ENCODE results near the gene EFNA1. TPM values are rescaled to one million over a fixed set of nuclear protein-coding genes. Genes with fewer than 3 reads are reported as not detected.

EFNA1 gene
- total and polyA plus RNA-seq, 2 of the 13 experiments (the other 11 are each of a cell fraction or from before 2014, with no cell fraction given) = 81.8 to 874 TPM

DNA sequence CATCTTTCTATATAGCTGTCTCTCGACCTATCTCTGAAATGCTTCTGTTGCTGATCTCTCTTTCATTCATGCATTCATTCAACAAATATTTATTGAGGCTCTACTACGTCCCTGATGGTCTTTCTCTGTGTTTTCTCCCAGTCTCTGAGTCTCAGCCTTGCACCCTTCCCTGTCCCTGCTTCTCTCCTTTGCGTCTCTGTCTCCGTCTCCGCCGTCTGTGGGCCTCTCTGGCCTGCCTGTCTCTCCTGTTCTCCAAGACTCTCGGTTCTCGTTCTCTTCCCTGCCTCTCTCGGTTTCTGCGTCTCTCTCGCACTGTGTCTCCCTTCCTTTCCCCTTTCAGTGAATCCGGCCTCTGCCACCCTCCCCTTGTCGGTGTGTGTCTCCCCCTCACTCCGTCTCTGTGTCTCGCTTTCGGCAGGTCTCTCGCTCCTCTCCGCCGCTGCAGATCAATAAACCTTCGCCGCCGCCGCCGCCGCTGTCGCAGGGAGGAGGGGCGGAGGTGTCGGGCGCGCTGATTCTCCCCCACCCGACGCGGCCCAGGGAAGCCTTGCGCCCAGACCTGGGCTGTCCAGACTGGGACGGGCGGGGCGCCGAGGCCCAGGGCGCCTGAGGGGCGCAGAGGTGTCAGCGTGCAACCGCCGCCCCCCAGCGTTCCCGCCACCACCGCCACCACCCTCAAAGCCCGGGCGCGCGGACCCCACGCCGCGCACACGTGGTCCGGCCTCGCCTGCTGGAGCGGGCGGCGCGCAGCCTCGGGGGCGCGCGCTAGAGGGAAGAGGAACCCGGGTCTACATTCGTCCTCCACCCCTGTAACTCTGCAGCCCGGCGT is 46.0 kb upstream of the EFNA1 start (continued):
- TF ChIP-seq, protein P1, sequence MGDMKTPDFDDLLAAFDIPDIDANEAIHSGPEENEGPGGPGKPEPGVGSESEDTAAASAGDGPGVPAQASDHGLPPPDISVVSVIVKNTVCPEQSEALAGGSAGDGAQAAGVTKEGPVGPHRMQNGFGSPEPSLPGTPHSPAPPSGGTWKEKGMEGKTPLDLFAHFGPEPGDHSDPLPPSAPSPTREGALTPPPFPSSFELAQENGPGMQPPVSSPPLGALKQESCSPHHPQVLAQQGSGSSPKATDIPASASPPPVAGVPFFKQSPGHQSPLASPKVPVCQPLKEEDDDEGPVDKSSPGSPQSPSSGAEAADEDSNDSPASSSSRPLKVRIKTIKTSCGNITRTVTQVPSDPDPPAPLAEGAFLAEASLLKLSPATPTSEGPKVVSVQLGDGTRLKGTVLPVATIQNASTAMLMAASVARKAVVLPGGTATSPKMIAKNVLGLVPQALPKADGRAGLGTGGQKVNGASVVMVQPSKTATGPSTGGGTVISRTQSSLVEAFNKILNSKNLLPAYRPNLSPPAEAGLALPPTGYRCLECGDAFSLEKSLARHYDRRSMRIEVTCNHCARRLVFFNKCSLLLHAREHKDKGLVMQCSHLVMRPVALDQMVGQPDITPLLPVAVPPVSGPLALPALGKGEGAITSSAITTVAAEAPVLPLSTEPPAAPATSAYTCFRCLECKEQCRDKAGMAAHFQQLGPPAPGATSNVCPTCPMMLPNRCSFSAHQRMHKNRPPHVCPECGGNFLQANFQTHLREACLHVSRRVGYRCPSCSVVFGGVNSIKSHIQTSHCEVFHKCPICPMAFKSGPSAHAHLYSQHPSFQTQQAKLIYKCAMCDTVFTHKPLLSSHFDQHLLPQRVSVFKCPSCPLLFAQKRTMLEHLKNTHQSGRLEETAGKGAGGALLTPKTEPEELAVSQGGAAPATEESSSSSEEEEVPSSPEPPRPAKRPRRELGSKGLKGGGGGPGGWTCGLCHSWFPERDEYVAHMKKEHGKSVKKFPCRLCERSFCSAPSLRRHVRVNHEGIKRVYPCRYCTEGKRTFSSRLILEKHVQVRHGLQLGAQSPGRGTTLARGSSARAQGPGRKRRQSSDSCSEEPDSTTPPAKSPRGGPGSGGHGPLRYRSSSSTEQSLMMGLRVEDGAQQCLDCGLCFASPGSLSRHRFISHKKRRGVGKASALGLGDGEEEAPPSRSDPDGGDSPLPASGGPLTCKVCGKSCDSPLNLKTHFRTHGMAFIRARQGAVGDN (CRISPR knock-in tag; IDR thresholded peaks at IDR 0.05) = peak; percentile 83
- TF ChIP-seq ZNF446 (CRISPR knock-in tag; IDR thresholded peaks at IDR 0.05) (peak; percentile 34; the same call in 1 of the 2 replicates), DNMT1 (CRISPR knock-in tag; IDR thresholded peaks at IDR 0.05) (no peak), ZNF672 (CRISPR knock-in tag; IDR thresholded peaks at IDR 0.05) (no peak), TBX3 (IDR thresholded peaks at IDR 0.05; ENCODE audit: borderline replicate concordance) (no peak), ZNF136 (CRISPR knock-in tag; IDR thresholded peaks at IDR 0.05; ENCODE audit: low read depth) (no peak), ZNF761 (CRISPR knock-in tag; conservative IDR thresholded peaks at IDR 0.05) (0 out of 2 replicates have a peak, but pooled peaks have one; percentile 36), ZKSCAN1 (IDR thresholded peaks at IDR 0.05; ENCODE audit: low read length) (no peak), IKZF1 (IDR thresholded peaks at IDR 0.05) (no peak), ZNF24 (IDR thresholded peaks at IDR 0.05) (no peak), WIZ (CRISPR knock-in tag; IDR thresholded peaks at IDR 0.05) (no peak), GATA4 (IDR thresholded peaks at IDR 0.05; ENCODE audit: borderline replicate concordance, low read depth) (no peak), EP300 (IDR thresholded peaks at IDR 0.05; ENCODE audit: low read depth in 2 of 2, low read length in 2 of 2) (no peak), EP300 (CRISPR knock-in tag; IDR thresholded peaks at IDR 0.05; ENCODE audit: borderline replicate concordance) (no peak), HOXA9 (CRISPR knock-in tag; IDR thresholded peaks at IDR 0.05; ENCODE audit: borderline replicate concordance) (no peak)
- TF ChIP-seq, protein P2, sequence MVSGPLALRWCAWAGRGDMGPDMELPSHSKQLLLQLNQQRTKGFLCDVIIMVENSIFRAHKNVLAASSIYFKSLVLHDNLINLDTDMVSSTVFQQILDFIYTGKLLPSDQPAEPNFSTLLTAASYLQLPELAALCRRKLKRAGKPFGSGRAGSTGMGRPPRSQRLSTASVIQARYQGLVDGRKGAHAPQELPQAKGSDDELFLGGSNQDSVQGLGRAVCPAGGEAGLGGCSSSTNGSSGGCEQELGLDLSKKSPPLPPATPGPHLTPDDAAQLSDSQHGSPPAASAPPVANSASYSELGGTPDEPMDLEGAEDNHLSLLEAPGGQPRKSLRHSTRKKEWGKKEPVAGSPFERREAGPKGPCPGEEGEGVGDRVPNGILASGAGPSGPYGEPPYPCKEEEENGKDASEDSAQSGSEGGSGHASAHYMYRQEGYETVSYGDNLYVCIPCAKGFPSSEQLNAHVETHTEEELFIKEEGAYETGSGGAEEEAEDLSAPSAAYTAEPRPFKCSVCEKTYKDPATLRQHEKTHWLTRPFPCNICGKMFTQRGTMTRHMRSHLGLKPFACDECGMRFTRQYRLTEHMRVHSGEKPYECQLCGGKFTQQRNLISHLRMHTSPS (CRISPR knock-in tag; IDR thresholded peaks at IDR 0.05; ENCODE audit: low read depth) = no peak
- TF ChIP-seq, protein P3, sequence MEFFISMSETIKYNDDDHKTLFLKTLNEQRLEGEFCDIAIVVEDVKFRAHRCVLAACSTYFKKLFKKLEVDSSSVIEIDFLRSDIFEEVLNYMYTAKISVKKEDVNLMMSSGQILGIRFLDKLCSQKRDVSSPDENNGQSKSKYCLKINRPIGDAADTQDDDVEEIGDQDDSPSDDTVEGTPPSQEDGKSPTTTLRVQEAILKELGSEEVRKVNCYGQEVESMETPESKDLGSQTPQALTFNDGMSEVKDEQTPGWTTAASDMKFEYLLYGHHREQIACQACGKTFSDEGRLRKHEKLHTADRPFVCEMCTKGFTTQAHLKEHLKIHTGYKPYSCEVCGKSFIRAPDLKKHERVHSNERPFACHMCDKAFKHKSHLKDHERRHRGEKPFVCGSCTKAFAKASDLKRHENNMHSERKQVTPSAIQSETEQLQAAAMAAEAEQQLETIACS (CRISPR knock-in tag; IDR thresholded peaks at IDR 0.05) = peak; percentile 78
- TF ChIP-seq, protein P4, sequence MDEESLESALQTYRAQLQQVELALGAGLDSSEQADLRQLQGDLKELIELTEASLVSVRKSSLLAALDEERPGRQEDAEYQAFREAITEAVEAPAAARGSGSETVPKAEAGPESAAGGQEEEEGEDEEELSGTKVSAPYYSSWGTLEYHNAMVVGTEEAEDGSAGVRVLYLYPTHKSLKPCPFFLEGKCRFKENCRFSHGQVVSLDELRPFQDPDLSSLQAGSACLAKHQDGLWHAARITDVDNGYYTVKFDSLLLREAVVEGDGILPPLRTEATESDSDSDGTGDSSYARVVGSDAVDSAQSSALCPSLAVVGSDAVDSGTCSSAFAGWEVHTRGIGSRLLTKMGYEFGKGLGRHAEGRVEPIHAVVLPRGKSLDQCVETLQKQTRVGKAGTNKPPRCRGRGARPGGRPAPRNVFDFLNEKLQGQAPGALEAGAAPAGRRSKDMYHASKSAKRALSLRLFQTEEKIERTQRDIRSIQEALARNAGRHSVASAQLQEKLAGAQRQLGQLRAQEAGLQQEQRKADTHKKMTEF (CRISPR knock-in tag; IDR thresholded peaks at IDR 0.05) = no peak
- TF ChIP-seq, protein P5, sequence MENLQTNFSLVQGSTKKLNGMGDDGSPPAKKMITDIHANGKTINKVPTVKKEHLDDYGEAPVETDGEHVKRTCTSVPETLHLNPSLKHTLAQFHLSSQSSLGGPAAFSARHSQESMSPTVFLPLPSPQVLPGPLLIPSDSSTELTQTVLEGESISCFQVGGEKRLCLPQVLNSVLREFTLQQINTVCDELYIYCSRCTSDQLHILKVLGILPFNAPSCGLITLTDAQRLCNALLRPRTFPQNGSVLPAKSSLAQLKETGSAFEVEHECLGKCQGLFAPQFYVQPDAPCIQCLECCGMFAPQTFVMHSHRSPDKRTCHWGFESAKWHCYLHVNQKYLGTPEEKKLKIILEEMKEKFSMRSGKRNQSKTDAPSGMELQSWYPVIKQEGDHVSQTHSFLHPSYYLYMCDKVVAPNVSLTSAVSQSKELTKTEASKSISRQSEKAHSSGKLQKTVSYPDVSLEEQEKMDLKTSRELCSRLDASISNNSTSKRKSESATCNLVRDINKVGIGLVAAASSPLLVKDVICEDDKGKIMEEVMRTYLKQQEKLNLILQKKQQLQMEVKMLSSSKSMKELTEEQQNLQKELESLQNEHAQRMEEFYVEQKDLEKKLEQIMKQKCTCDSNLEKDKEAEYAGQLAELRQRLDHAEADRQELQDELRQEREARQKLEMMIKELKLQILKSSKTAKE (CRISPR knock-in tag; IDR thresholded peaks at IDR 0.05; ENCODE audit: borderline replicate concordance) = no peak; the same call in 1 of the 2 replicates

Measured in HepG2 (cell line).